Retinal pigment epithelial cell (primary cell): ENCODE data around the gene DOCK2.
A peak's percentile ranks its signal among the peaks of the same experiment; 100 is the strongest.

Source experiments
- DNase-seq: peaks from one replicate; pipeline ENCODE4 v3.0.0-alpha.2; 2010; ENCODE audit warnings: low read depth
- H3K4me3 ChIP-seq: 2 replicates; pipeline ENCODE4 v1.5.1; 2011; ENCODE audit warnings: mild to moderate bottlenecking, low read length, control low read depth, moderate library complexity
- TF ChIP-seq, protein P1 (sequence below): conservative IDR thresholded peaks from 2 replicates; pipeline ENCODE4 v1.5.1; 2011; ENCODE audit warnings: low read depth, low read length, control low read depth, inconsistent platforms

The DOCK2 gene

DNA sequence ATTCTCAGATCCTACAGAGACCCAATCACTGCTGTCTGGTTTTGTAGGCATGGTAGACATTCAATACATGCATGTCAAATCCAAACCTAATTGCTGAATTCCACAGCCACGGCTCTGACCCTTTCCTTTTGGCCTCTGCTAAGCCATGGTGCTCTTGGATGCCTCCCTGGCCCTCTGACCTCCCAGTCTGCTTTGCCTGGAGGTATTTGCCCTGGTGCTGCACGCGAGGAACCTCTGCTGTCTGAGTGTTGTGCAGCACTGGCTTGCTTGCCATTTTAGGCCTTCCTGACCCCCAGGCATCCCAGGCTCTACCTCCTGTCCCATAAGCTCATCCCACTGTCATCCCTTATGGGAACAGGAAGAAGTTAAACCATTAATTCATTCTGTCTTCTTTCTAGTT, 60.9 kb downstream of the DOCK2 start:
- H3K4me3 ChIP-seq, result no peak overlapping the region
- TF ChIP-seq, protein P1, sequence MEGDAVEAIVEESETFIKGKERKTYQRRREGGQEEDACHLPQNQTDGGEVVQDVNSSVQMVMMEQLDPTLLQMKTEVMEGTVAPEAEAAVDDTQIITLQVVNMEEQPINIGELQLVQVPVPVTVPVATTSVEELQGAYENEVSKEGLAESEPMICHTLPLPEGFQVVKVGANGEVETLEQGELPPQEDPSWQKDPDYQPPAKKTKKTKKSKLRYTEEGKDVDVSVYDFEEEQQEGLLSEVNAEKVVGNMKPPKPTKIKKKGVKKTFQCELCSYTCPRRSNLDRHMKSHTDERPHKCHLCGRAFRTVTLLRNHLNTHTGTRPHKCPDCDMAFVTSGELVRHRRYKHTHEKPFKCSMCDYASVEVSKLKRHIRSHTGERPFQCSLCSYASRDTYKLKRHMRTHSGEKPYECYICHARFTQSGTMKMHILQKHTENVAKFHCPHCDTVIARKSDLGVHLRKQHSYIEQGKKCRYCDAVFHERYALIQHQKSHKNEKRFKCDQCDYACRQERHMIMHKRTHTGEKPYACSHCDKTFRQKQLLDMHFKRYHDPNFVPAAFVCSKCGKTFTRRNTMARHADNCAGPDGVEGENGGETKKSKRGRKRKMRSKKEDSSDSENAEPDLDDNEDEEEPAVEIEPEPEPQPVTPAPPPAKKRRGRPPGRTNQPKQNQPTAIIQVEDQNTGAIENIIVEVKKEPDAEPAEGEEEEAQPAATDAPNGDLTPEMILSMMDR, result no peak
- DNase-seq, result no peak

DNA sequence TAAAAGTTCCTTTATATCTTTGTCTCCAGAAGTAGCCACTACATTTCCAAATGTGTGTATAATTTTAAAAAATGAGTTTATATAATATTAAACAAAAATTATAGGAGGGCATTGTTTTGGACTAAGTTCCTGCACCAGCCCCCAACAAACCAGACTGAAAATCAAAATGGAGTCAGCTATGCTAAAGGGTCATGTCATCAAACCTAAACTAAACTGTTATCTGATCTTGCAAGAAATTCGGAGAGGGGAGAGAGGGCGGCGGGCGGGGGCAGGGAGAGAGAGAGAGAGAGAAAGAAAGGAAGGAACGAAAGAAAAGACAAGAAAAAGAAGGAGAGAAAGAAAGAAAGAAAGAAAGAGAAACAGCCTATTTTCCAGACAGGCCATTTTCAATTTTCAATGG, 63.5 kb downstream of the DOCK2 start:
- no peak for DNase-seq
- TF ChIP-seq, protein P1, result no peak
- no peak overlapping the region for H3K4me3 ChIP-seq

DNA sequence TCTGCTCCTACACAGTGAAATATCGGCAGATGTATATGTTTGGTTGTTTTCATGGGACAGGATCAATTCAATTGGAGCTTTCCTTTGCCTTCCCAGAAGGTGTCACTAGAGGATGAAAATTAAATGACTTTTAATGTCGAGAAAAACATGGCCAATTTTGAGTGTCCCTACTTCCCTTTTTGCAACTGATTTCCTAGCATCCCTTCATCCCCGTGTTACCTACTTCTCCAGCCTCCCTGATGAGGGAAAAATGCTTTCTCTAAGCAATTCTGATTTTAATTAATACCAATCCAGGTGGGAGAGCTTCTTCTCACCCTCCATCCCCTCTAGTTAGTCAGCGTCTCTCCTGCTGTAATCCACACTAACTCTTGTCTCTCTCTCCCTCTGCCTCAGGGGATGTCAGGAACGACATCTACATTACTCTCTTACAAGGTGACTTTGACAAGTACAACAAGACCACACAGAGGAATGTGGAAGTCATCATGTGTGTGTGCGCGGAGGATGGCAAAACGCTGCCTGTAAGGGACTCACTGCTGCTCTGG, 64.9 kb downstream of the DOCK2 start:
- no peak for DNase-seq
- H3K4me3 ChIP-seq, result no peak overlapping the region
- TF ChIP-seq, protein P1, result peak; percentile 63

DNA sequence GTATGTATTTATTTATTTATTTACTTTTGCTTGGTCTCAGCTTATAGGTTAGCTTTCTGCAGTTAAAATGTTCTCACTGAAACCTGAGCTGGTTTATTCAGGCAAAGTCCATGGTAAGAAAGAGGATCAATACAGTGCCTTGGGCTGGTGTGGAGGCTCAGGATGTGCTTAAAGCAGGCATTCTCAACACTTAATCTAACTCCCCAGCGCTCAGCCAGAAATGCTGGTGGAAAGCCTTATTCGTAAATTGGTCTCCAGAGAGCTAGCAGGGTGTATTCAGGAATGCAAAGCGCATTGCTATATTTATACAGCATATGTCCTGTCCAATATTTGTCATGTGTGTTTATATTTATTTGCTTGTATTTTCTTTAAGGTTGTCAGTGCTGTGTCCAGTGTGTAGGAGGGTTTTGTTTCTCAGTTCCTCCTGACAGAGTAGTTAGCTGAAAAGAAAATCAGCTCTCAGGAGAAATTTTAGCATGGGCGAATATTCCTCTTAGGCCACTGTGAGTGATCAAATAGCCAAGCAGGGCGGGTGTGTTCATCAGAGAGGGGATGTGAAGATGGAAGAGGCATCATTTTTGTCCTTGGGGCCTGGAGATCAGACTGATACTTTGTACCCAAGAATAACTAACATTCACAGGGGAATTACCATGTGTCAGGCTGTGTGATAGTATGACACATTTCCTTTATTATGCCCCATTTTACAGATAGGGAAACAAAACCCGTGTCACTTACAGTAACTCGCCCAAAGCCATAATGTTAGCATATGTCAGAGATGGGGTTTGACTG, 65.8 kb downstream of the DOCK2 start:
- DNase-seq, result no peak
- TF ChIP-seq, protein P1, result no peak
- no peak overlapping the region for H3K4me3 ChIP-seq

DNA sequence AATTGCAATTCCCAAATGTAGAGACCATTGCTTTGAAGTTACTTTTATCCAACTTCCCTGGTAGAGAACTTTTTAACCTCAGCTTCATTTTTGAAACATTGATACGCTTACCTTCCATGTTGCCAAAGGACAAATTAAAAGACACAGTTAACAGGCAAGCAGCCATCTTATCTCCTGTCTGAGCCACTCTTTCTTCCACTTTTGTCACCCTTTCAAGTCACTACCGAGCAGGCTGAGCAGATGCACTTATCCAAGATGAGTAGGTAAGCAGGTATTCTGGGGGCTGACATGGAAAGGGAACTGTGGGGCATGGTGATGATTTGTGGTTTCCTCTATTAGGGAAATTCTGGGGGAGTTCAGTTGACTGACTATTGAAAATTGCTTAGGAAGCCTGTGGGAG, 66.7 kb downstream of the DOCK2 start:
- no peak for DNase-seq
- TF ChIP-seq, protein P1, result no peak
- no peak overlapping the region for H3K4me3 ChIP-seq

DNA sequence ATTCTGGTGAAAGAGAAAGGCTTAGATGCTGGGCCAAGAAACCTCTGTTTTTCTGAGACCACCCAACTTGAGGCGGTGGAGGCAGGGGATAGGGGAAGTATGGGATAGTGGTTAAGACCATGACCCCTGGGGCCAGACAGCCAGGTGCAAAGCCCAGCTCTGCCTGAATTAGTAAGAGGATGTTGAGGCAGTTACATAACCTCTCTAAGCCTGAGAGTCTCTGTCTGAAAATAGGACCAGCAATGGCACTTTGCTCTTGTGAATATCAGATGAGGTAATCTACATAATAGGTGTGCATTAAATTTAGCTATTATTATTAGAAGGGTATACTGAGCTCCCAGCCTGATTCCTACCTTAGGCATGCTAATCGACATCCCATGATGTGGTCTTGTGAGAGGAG, 68.2 kb downstream of the DOCK2 start:
- no peak for DNase-seq
- TF ChIP-seq, protein P1, result no peak
- no peak overlapping the region for H3K4me3 ChIP-seq

DNA sequence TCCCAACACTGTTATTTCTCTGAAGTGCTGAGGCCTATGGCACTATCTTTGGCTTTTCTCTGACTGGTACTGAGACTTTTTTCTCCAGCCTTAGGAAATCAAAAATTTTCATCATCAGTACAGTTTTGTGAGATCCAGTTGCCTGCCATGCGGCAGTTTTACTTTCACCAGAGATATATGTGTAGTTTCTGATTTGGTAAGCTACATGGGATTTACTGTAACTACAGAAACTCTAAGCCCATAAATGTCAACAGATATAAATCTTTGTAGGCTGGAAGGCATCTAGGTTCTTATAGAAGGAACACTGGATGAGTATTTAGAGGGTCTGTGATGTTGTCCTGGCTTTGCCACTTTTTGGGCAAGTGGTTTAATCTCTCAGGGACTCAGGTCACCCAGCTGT, 69.0 kb downstream of the DOCK2 start:
- DNase-seq, result no peak
- no peak overlapping the region for H3K4me3 ChIP-seq
- TF ChIP-seq, protein P1, result no peak
